ENCODE measurements around the gene SORCS2.

GRCh38 chr4:7289589-7289988, 97.3 kb downstream of the SORCS2 start:
- no peak for TF ChIP-seq POLR2A (IDR thresholded peaks at IDR 0.05)
- no peak for TF ChIP-seq POLR2AphosphoS5 (IDR thresholded peaks at IDR 0.05)

All from breast epithelium (tissue), 3 donors.